KG1 (cell line): ENCODE data around the gene CPXM2.

ENCODE experiments used
- DNase-seq: peaks from one replicate; lab custom pipeline; 2025; lab: John Stamatoyannopoulos, UW

CPXM2 gene

GRCh38 chr10:123904834-123905409 is 13.3 kb upstream of the CPXM2 start:
- no peak for DNase-seq

GRCh38 chr10:123903621-123904020 is 12.0 kb upstream of the CPXM2 start:
- no peak for DNase-seq

GRCh38 chr10:123901621-123902020 is 10.0 kb upstream of the CPXM2 start:
- DNase-seq: no peak

GRCh38 chr10:123897146-123897545 is 5.5 kb upstream of the CPXM2 start:
- DNase-seq: no peak

GRCh38 chr10:123896246-123896927 is 4.8 kb upstream of the CPXM2 start:
- no peak for DNase-seq

GRCh38 chr10:123893651-123894050 is 2.0 kb upstream of the CPXM2 start:
- DNase-seq: no peak

GRCh38 chr10:123890756-123891143 is 857 bp downstream of the CPXM2 start:
- DNase-seq: no peak

GRCh38 chr10:123890226-123890625 is 1.4 kb downstream of the CPXM2 start:
- DNase-seq: no peak

GRCh38 chr10:123889821-123890220 is 1.8 kb downstream of the CPXM2 start:
- DNase-seq: no peak

GRCh38 chr10:123888751-123889150 is 2.9 kb downstream of the CPXM2 start:
- no peak for DNase-seq

GRCh38 chr10:123888256-123888655 is 3.4 kb downstream of the CPXM2 start:
- DNase-seq: no peak

- DNase-seq: no peak
Observed at GRCh38 chr10:123886292-123886691, 5.3 kb downstream of the CPXM2 start.

- DNase-seq: no peak
Observed at GRCh38 chr10:123885406-123886170, 6.0 kb downstream of the CPXM2 start.

GRCh38 chr10:123884907-123885381 is 6.7 kb downstream of the CPXM2 start:
- no peak for DNase-seq

GRCh38 chr10:123884351-123884906 is 7.2 kb downstream of the CPXM2 start:
- DNase-seq: no peak

GRCh38 chr10:123883673-123884320 is 7.8 kb downstream of the CPXM2 start:
- DNase-seq: no peak

GRCh38 chr10:123882681-123883445 is 8.7 kb downstream of the CPXM2 start:
- DNase-seq: no peak

- no peak for DNase-seq
Observed at GRCh38 chr10:123882177-123882576, 9.4 kb downstream of the CPXM2 start.

- DNase-seq: no peak
Observed at GRCh38 chr10:123879606-123880257, 11.9 kb downstream of the CPXM2 start.

GRCh38 chr10:123878666-123879303 is 12.8 kb downstream of the CPXM2 start:
- no peak for DNase-seq
